ENCODE results near the gene GDA. TPM values are rescaled to one million over a fixed set of nuclear protein-coding genes. Genes with fewer than 3 reads are reported as not detected.

GDA gene
- total RNA-seq, 1 donor from 2014 or later = 0.04 TPM

DNA sequence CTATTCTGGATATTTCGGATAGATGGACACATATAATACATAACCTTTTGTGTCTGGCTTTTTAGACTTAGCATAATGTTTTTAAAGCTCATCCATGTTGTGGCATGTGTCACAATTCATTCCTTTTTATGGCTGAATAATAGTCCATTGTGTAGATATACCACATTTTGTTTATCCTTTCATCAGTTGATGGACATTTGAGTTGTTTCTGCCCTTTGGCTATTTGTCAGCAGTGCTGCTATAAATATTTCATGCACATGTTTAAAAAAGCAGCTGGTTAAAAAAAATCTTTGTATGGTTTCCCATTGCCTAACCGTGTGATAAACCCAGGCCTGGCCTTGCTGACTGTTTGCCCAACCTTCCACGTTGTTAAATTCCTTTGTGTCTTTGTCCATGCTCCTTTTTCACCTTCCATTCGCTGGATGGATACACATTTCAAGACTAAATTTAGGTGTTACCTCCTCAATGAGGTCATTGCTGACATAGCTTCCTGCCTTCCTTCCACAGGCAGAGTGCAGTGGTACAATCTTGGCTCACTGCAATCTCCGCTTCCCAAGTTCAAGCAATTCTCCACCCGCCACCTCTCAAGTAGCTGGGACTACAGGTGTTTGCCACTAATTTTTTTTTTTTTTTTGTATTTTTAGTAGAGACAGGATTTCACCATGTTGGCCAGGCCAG lies 11.3 kb downstream of the GDA start:
- TF ChIP-seq, protein P1, sequence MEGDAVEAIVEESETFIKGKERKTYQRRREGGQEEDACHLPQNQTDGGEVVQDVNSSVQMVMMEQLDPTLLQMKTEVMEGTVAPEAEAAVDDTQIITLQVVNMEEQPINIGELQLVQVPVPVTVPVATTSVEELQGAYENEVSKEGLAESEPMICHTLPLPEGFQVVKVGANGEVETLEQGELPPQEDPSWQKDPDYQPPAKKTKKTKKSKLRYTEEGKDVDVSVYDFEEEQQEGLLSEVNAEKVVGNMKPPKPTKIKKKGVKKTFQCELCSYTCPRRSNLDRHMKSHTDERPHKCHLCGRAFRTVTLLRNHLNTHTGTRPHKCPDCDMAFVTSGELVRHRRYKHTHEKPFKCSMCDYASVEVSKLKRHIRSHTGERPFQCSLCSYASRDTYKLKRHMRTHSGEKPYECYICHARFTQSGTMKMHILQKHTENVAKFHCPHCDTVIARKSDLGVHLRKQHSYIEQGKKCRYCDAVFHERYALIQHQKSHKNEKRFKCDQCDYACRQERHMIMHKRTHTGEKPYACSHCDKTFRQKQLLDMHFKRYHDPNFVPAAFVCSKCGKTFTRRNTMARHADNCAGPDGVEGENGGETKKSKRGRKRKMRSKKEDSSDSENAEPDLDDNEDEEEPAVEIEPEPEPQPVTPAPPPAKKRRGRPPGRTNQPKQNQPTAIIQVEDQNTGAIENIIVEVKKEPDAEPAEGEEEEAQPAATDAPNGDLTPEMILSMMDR (IDR thresholded peaks at IDR 0.05; ENCODE audit: insufficient read depth, low read length, poor library complexity, severe bottlenecking) = no peak
- no peak for DNase-seq (ENCODE audit: low read depth)

DNA sequence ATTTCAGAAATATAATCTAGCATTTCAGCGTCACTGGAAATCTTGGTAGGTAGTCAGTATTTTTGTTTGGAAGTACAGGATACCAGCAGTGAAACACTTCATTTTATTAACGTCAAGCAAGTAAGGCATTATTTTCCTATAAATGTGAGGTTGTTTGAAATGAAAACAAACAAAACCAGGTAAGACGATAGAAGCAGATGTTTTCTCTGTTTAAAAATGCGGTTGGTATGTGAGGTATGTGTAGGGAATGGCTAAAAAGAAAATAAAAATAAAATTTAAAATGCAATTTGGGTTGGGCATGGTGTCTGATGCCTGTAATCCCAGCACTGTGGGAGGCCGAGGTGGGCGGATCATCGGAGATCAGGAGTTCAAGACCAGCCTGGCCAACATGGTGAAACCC lies 16.1 kb downstream of the GDA start:
- Histone ChIP-seq H3K27me3 (ENCODE audit: control insufficient read depth, insufficient read depth, low read length) (no peaks in the 10 kb centered on the region), H3K4me3 (ENCODE audit: low read depth, low read length) (no peak overlapping the region), H3K36me3 (ENCODE audit: control insufficient read depth, insufficient read depth, low read length) (no peaks in the 10 kb centered on the region)
- TF ChIP-seq, protein P1 (IDR thresholded peaks at IDR 0.05; ENCODE audit: insufficient read depth, low read length, poor library complexity, severe bottlenecking) = no peak
- no peak for DNase-seq (ENCODE audit: low read depth)

More for the DNA sequence above, 11.3 kb downstream of the GDA start:
- no peaks in the 10 kb centered on the region for H3K27me3 ChIP-seq (ENCODE audit: control insufficient read depth, insufficient read depth, low read length)
- H3K4me3 ChIP-seq (ENCODE audit: low read depth, low read length) = no peak overlapping the region
- H3K36me3 ChIP-seq (ENCODE audit: control insufficient read depth, insufficient read depth, low read length) = no peaks in the 10 kb centered on the region

DNA sequence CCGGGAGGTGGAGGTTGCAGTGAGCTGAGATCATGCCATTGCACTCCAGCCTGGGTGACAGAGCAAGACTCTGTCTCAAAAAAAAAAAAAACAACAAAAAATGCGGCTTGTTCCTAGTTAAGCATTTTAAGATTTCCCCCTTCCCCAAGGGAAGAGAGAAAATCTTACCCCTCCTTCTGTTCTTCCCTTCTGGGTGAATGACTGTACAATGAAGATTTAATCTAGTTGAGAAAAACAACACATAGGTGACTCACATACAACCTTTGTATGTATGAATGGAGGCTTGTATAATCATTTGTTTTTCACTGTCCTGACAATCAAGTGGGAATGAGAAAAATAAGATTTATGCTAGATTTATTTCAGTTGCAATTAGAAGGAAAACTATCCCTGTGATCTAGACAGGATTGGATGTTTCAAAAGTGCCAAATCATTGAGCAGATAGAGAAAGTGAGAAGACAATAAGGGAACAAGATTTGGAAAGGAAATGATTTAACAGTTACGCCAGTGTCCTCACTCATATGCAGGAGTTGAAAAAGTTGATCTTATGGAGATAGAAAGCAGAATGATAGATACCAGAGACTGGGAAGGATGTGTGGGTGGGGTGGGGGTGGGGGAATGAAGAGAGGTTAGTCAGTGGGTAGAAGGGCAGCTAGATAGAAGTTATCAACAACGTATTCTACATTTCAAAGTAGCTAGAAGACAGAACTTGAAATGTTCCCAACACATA lies 16.7 kb downstream of the GDA start:
- H3K27me3 ChIP-seq (ENCODE audit: control insufficient read depth, insufficient read depth, low read length) = no peaks in the 10 kb centered on the region
- H3K4me3 ChIP-seq (ENCODE audit: low read depth, low read length) = no peak overlapping the region
- TF ChIP-seq, protein P1 (IDR thresholded peaks at IDR 0.05; ENCODE audit: insufficient read depth, low read length, poor library complexity, severe bottlenecking) = no peak
- DNase-seq (ENCODE audit: low read depth) = peak; percentile 16
- H3K36me3 ChIP-seq (ENCODE audit: control insufficient read depth, insufficient read depth, low read length) = no peaks in the 10 kb centered on the region

DNA sequence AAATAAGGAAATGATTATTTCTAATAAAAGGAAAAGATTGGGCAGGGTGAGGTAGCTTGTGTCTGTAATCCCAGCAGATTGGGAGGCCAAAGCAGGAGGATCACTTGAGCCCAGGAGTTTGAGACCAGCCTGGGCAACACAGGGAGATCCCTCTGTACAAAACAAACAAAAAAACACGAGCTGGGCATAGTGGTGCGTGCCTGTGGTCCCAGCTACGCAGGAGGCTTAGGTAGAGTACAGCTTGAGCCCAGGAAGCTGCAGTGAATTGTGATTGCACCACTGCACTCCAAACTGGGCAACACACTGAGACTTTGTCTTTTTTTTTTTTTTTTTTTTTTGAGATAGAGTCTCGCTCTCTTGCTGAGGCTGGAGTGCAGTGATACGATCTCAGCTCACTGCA lies 18.8 kb downstream of the GDA start:
- TF ChIP-seq, protein P1 (IDR thresholded peaks at IDR 0.05; ENCODE audit: insufficient read depth, low read length, poor library complexity, severe bottlenecking) = no peak

DNA sequence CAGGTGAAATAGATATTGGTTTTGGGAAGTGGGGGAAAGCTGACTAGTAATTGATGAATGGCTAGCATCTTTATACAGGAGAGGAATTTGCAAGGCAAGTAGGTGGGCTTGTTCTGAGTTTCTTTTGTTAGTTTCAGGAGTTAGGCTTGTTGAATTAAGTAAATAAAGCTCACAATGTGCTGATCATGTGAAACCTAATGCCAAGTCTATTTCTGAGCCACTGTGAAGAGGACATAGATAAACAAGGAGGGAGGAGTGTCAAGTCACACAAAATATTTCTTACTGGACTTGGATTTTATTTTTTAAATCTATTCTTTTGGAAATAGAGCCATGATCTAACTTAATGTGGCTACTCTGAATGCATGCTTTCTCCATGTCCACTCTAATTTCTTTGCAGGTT lies 19.9 kb downstream of the GDA start:
- no peaks in the 10 kb centered on the region for H3K27me3 ChIP-seq (ENCODE audit: control insufficient read depth, insufficient read depth, low read length)
- DNase-seq (ENCODE audit: low read depth) = no peak
- H3K4me3 ChIP-seq (ENCODE audit: low read depth, low read length) = no peak overlapping the region
- TF ChIP-seq, protein P1 (IDR thresholded peaks at IDR 0.05; ENCODE audit: insufficient read depth, low read length, poor library complexity, severe bottlenecking) = no peak
- H3K36me3 ChIP-seq (ENCODE audit: control insufficient read depth, insufficient read depth, low read length) = no peaks in the 10 kb centered on the region

More for the DNA sequence above, 18.8 kb downstream of the GDA start:
- DNase-seq (ENCODE audit: low read depth) = no peak
- Histone ChIP-seq H3K27me3 (ENCODE audit: control insufficient read depth, insufficient read depth, low read length) (no peaks in the 10 kb centered on the region), H3K36me3 (ENCODE audit: control insufficient read depth, insufficient read depth, low read length) (no peaks in the 10 kb centered on the region), H3K4me3 (ENCODE audit: low read depth, low read length) (no peak overlapping the region)

Measured in kidney epithelial cell (primary cell).